Prostate gland (tissue), 2 donors: ENCODE measurements around the gene TNS1.

Source experiments
- POLR2A ChIP-seq: fragments of 450-650 bp; IDR thresholded peaks from one replicate; pipeline ENCODE4 v1.6.1; 2016; ENCODE audit warnings: antibody characterized with exemption, mild to moderate bottlenecking
- POLR2AphosphoS5 ChIP-seq: sonication (generic); formaldehyde crosslinking; IDR thresholded peaks from one replicate; pipeline ENCODE4 v1.6.1; 2017; ENCODE audit warnings: antibody characterized with exemption
- TF ChIP-seq, protein P1 (sequence below), 4 experiments: fragments of 200-600 bp in 2 of 4; fragments of 450-650 bp in 2 of 4; sonication (generic) in 2 of 4; IDR thresholded peaks; 1 replicate in 3 of 4; 2 replicates in 1 of 4; pipeline ENCODE4 v1.5.1; 2016 to 2019; ENCODE audit warnings: antibody characterized with exemption in 4 of 4, mild to moderate bottlenecking in 2 of 4, moderate library complexity in 2 of 4

DNA sequence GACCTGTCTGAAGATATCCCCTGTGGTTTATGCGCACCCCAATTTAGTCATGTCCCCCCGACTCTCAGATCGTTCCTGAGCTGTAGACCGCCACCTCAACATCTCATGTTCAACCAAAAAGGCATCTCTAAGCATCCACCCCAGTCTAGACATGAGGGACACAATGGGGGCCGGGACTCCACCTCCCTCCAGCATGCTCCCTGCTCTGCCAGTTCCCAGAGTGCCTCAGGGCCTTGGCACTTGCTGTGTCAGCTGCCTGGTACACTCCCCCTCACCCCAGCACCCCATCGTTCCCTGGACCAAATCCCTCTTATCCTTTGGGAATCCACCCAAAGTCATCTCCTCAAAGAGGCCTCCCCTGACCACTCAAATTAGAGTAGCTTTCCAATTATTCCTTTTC lies 22.2 kb downstream of the TNS1 start:
- TF ChIP-seq, protein P1, sequence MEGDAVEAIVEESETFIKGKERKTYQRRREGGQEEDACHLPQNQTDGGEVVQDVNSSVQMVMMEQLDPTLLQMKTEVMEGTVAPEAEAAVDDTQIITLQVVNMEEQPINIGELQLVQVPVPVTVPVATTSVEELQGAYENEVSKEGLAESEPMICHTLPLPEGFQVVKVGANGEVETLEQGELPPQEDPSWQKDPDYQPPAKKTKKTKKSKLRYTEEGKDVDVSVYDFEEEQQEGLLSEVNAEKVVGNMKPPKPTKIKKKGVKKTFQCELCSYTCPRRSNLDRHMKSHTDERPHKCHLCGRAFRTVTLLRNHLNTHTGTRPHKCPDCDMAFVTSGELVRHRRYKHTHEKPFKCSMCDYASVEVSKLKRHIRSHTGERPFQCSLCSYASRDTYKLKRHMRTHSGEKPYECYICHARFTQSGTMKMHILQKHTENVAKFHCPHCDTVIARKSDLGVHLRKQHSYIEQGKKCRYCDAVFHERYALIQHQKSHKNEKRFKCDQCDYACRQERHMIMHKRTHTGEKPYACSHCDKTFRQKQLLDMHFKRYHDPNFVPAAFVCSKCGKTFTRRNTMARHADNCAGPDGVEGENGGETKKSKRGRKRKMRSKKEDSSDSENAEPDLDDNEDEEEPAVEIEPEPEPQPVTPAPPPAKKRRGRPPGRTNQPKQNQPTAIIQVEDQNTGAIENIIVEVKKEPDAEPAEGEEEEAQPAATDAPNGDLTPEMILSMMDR (IDR thresholded peaks at IDR 0.05), result no peak
- TF ChIP-seq POLR2A, result no peak
- no peak for TF ChIP-seq POLR2AphosphoS5
